ENCODE measurements around the gene FOXO1. TPM values are rescaled to one million over a fixed set of nuclear protein-coding genes. Genes with fewer than 3 reads are reported as not detected.
A peak's percentile ranks its signal among the peaks of the same experiment; 100 is the strongest.

Gene FOXO1
- total and polyA plus RNA-seq, 2 experiments from 2014 or later, result 32.4 to 68.0 TPM

GRCh38 chr13:40673414-40673813 is 7.0 kb upstream of the FOXO1 start:
- peaks cover 65% of the 10 kb centered on the region for H3K4me1 Mint-ChIP-seq
- ATAC-seq (peak; percentile 33), DNase-seq (ENCODE audit: low spot score) (no peak)
- H3K4me3 Mint-ChIP-seq, result peak overlapping the region; percentile 11
- H3K9me3 Mint-ChIP-seq, result no peaks in the 10 kb centered on the region
- no peak overlapping the region for H2AFZ ChIP-seq
- H4K20me1 ChIP-seq (replicated peaks; ENCODE audit: insufficient read depth), result no peaks in the 10 kb centered on the region
- H3K4me1 ChIP-seq (ENCODE audit: insufficient read depth), result peaks cover 56% of the 10 kb centered on the region
- peaks cover 8% of the 10 kb centered on the region for H3K27me3 Mint-ChIP-seq (ENCODE audit: insufficient read depth, low read depth, poor library complexity)
- H3K36me3 ChIP-seq (ENCODE audit: insufficient read depth), result no peaks in the 10 kb centered on the region
- peak overlapping the region; percentile 35 for H3K4me2 ChIP-seq
- peaks cover 6% of the 10 kb centered on the region; the same call in 1 of the 2 replicates for H3F3A ChIP-seq (replicated peaks; ENCODE audit: low read depth)
- no peaks in the 10 kb centered on the region for H3K9me2 ChIP-seq (ENCODE audit: insufficient read depth)
- H3K4me3 ChIP-seq, result peak overlapping the region; percentile 4
- H3K27me3 ChIP-seq (ENCODE audit: insufficient read depth), result no peaks in the 10 kb centered on the region
- H3K79me2 ChIP-seq (replicated peaks; ENCODE audit: insufficient read depth), result no peaks in the 10 kb centered on the region
- peak overlapping the region; percentile 95 for H3K27ac Mint-ChIP-seq
- no peaks in the 10 kb centered on the region for H3K36me3 Mint-ChIP-seq (ENCODE audit: low read depth)
- TF ChIP-seq ZNF114 (CRISPR knock-in tag; IDR thresholded peaks at IDR 0.05), result no peak
- no peak for TF ChIP-seq ZNF331 (CRISPR knock-in tag; IDR thresholded peaks at IDR 0.05; ENCODE audit: low read depth)
- TF ChIP-seq CREB1 (CRISPR knock-in tag; IDR thresholded peaks at IDR 0.05; ENCODE audit: low read depth), result no peak
- peak; percentile 84; the same call in 1 of the 2 replicates for TF ChIP-seq NANOG (IDR thresholded peaks at IDR 0.05; ENCODE audit: borderline replicate concordance)
- no peak for TF ChIP-seq EZH2phosphoT487 (IDR thresholded peaks at IDR 0.05; ENCODE audit: unreplicated experiment)
- peak overlapping the region; percentile 78 for H3K27ac ChIP-seq (ENCODE audit: low read depth)

- peaks cover 71% of the 10 kb centered on the region for H3K4me1 Mint-ChIP-seq
- H4K20me1 ChIP-seq (replicated peaks; ENCODE audit: insufficient read depth), result no peaks in the 10 kb centered on the region
- peak; percentile 37 for DNase-seq (ENCODE audit: low spot score)
- no peaks in the 10 kb centered on the region for H3K36me3 ChIP-seq (ENCODE audit: insufficient read depth)
- H3K4me1 ChIP-seq (ENCODE audit: insufficient read depth), result peaks cover 61% of the 10 kb centered on the region
- H3K9me3 Mint-ChIP-seq, result no peaks in the 10 kb centered on the region
- H3K4me3 Mint-ChIP-seq, result peak overlapping the region; percentile 11
- ATAC-seq, result peak; percentile 33
- peaks cover 6% of the 10 kb centered on the region; the same call in 1 of the 2 replicates for H3F3A ChIP-seq (replicated peaks; ENCODE audit: low read depth)
- peak overlapping the region; percentile 4 for H3K4me3 ChIP-seq
- H3K9me2 ChIP-seq (ENCODE audit: insufficient read depth), result no peaks in the 10 kb centered on the region
- H3K79me2 ChIP-seq (replicated peaks; ENCODE audit: insufficient read depth), result no peaks in the 10 kb centered on the region
- peak overlapping the region; percentile 95 for H3K27ac Mint-ChIP-seq
- no peak overlapping the region for H2AFZ ChIP-seq
- H3K27me3 ChIP-seq (ENCODE audit: insufficient read depth), result no peaks in the 10 kb centered on the region
- no peak for TF ChIP-seq CTCF (conservative IDR thresholded peaks at IDR 0.05; ENCODE audit: low read depth in 2 of 2)
- no peak for TF ChIP-seq STAT1 (IDR thresholded peaks at IDR 0.05; ENCODE audit: unreplicated experiment)
- TF ChIP-seq ETS1 (IDR thresholded peaks at IDR 0.05), result no peak
- TF ChIP-seq EZH2phosphoT487 (IDR thresholded peaks at IDR 0.05; ENCODE audit: unreplicated experiment), result no peak
- no peaks in the 10 kb centered on the region for H3K36me3 Mint-ChIP-seq (ENCODE audit: low read depth)
- H3K27me3 Mint-ChIP-seq (ENCODE audit: insufficient read depth, low read depth, poor library complexity), result peaks cover 11% of the 10 kb centered on the region
- H3K4me2 ChIP-seq, result peak overlapping the region; percentile 35
- H3K27ac ChIP-seq (ENCODE audit: low read depth), result peak overlapping the region; percentile 78
Measured at GRCh38 chr13:40672765-40673397, 6.4 kb upstream of the FOXO1 start.
